Measurements from ENCODE around the gene PPFIA2.

- TF ChIP-seq, protein P1, sequence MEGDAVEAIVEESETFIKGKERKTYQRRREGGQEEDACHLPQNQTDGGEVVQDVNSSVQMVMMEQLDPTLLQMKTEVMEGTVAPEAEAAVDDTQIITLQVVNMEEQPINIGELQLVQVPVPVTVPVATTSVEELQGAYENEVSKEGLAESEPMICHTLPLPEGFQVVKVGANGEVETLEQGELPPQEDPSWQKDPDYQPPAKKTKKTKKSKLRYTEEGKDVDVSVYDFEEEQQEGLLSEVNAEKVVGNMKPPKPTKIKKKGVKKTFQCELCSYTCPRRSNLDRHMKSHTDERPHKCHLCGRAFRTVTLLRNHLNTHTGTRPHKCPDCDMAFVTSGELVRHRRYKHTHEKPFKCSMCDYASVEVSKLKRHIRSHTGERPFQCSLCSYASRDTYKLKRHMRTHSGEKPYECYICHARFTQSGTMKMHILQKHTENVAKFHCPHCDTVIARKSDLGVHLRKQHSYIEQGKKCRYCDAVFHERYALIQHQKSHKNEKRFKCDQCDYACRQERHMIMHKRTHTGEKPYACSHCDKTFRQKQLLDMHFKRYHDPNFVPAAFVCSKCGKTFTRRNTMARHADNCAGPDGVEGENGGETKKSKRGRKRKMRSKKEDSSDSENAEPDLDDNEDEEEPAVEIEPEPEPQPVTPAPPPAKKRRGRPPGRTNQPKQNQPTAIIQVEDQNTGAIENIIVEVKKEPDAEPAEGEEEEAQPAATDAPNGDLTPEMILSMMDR (IDR thresholded peaks at IDR 0.05) = no peak
- TF ChIP-seq POLR2A (IDR thresholded peaks at IDR 0.05) = no peak
These were observed 90.7 kb downstream of the PPFIA2 start for GRCh38 chr12:81668475-81668874.

All from Peyer's patch (tissue), 4 donors.